GM18861 (cell line): ENCODE data around the gene WNT1.
A peak's percentile ranks its signal among the peaks of the same experiment; 100 is the strongest.

ENCODE experiments used
- ATAC-seq: cut with Tn5 transposase; IDR thresholded peaks from one replicate; pipeline ENCODE4 v1.9.1; 2021; ENCODE audit not compliant: unreplicated experiment

Gene WNT1

GRCh38 chr12:48999371-49000131 lies 21.4 kb downstream of the WNT1 start, which contains the start of gene DDN:
DDN (minus strand) TSS chr12:48999375; CDS start chr12:48999287, 88 bp downstream.
- ATAC-seq: peak; percentile 29

DNA sequence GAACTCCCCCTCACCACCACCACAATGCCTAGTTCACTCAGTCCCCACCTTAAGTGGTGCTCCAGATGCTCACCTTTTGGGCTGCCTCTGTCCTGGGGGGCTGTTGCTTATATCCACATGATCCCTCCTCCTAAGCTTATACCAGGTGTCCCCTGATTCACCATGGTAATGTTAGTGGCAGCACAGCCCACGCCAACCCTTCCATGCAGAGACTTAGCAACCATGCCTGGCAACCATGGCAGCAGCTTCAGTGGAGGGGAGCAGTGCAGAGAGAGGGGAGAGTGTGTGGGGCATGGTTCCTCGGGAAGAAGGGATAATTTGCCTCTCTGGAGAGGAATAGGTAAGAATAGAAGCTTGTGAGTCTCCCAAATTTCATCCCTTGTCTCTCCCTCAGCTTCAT lies 22.2 kb downstream of the WNT1 start:
- ATAC-seq: no peak

DNA sequence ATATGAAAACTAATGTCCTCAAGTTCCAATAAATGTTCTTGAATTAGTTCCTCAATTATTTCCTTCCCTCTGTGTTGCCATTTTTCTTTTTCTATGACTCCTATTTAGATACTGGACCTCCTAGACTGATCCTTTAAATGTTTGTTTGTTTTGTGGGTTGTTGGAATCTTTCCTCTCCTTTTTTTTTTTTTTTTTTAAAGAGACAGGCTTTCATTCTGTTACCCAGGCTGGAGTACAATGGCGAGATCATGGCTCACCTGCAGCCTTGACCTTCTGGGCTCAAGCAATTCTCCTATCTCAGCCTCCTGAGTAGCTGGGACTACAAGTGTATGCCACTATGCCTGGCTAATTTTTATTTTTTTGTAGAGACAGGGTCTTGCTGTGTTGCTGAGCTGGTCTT lies 30.8 kb downstream of the WNT1 start:
- ATAC-seq: no peak

DNA sequence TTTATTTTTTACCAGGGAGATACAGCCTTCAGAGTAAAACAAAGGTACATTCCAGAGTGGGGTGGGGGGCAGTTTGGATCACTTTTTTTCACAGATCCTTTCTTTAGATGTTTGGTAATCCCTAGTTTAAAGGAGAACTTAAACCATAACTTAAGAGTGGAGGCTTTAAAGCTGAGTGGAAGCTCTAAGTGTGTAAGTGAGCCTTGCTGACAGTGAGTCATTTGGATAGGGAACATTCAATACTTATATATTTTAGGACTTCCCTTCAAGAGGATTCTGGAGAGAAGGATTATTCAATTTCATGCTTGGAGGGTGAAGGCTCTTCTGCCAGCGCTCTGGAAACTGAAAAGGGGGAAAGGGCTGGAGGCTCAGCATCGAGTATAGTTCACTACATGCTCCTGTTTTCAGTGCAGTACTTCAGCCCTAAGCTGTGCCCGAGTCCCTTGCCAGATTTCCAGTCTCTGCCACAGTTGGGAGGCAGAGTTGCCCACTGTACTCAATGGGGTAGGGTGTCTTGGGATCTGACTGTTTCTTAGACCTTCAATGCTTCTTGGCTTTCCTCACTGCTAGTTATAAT lies 32.1 kb downstream of the WNT1 start:
- ATAC-seq: no peak

- no peak for ATAC-seq
Observed at GRCh38 chr12:49012739-49013138, 34.6 kb downstream of the WNT1 start.

DNA sequence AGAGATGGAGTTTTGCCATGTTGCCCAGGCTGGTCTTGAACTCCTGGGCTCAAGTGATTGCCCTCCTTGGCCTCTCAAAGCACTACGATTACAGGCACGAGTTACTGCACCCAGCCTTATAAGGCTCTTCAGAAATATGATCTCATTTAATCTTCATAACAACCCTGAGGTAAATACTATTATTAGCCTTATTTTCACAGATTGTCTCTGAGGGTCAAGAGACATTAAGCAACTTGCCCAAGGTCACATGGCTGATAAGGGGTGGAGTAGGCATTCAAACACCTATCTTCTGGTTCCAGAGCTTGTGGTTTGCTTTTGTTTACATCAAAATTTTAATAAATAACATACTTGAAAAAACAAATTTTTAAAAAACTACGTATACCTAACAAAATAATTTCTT lies 35.3 kb downstream of the WNT1 start:
- no peak for ATAC-seq

GRCh38 chr12:49014547-49014946 lies 36.4 kb downstream of the WNT1 start:
- no peak for ATAC-seq

DNA sequence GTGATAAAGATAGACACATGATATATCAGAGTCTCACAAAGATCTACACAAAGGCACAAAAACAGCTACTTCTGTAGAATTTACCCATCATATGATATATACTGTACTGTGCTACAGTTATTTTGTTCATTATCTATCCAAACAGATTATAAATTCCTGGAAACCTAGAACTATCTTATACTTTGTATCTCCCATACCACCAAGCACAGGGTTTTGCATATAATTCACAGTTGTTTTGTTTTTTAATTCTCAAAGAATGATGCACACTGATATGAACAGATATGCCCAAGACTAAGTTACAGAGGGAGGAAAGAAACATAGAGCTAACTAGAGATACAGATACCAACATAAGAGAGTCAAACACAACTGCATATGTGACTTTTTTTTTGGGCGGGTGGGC lies 37.1 kb downstream of the WNT1 start:
- no peak for ATAC-seq

DNA sequence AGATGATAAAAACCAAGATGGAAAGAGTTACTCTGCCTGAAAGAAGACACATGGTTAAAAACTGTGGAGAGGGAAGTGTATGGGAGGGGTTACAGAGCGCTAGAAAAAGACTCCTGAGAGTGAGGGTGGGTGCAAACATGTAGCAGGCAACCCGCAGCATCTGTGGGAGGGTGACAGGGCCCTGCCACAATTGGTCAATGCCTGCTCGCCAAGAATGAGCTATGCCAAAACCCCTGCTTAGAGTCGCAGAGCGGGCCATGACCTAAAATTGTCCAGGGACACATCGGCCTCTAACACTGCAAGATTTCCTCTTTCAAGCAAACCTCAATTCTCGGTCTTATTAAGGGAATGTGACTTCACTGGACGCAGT lies 39.8 kb downstream of the WNT1 start:
- peak; percentile 2 for ATAC-seq

DNA sequence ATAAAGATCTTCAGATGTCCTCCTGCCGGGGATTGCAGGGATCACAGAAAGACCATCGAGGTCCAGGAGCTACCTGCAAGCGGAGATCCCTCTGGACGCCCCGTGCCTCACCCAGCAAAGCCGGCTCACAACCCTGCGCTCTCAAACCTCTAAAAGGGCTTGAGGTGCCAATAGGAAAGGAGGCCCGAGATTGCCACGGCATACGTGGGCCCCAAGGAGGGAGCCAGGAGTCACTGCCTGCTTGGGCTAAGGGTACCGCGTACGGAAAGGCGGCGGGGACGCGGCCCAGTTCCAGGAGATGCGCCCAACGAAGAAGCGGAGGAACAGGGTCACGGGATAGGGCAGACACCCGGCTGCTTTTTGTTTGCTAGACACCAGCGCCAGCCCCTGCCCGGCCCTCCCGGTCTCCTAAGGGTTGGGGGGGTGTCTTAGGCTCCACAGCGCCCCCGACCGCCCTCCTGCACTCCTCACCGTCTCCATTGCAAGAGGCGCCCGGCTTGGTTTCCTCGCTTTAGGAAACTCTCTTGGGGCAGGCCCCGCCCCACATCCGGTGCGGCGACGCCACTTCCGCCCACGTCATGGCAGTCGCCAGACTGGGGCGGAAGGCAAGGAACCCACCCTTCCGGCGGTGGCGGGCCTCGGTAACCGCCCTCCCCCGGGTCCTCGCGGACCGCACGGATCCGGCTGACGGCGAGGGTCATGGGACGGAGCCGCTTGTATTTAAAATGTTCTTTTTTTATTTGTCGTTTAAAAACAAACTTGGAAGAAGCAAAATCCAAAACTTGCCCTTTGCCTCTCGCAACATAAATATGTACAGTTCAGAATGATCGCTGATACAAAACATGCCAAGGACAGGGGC lies 40.4 kb downstream of the WNT1 start, which contains the start of gene PRKAG1:
Gene PRKAG1 (minus strand): TSS at position 516 of the 859 bp plus-strand sequence. CDS start 36 bp downstream, at position 480.
- ATAC-seq: peak; percentile 79

DNA sequence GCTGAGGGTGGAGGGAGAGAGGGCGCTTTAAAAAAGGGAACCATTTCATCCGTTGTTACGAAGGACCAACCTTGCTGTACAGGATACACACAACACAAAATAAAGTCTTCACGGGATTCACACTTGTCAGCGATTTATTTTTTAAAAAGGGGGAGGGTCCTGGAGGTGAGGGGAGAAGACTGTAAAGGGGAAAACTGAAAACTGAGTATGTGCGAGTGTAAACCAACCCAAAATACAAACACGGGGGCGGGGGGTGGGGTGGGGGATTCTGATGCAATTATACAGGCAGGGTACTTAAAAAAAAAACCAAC lies 41.0 kb downstream of the WNT1 start:
- ATAC-seq: no peak

DNA sequence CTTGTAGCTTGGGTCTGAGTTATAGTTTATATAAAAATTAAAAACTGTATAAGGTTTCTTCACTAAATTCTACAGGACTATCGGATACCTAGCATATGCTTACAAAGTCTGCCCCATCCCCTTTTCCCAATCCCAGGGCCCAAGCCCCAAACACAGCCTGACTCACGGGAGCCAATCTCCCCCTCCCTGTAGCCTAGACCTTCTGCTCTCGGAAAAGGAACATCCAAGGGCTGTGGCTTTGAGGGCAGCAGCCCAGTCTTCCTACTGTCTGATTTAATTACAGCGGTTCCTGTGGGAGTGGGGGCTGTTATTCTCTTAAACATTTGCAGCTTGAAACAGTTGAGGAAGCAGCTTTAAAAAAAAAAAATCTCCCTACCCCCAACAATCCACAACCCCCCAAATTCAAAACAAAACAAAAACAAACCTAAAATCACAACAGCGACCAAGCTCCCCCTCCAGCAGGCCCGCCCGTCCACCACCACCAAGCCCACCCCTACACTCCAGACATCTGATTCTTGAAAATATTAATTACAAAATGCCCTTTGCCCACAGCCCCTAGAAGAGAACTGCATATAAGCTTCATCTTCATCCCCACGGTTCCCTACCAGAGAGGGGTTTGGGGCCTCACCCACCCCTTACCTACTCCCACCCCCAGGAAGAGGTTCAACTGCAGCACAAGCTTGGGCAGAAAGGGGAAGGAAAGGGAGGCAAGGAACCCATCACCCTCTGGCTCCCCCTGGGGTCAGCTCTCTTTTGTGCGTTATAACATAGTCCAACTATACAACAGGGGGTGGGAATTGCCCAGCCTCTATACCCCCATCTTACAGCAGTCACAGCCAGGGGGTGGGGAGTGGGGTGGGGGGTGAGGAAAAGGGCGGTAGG lies 41.6 kb downstream of the WNT1 start:
- ATAC-seq: no peak

DNA sequence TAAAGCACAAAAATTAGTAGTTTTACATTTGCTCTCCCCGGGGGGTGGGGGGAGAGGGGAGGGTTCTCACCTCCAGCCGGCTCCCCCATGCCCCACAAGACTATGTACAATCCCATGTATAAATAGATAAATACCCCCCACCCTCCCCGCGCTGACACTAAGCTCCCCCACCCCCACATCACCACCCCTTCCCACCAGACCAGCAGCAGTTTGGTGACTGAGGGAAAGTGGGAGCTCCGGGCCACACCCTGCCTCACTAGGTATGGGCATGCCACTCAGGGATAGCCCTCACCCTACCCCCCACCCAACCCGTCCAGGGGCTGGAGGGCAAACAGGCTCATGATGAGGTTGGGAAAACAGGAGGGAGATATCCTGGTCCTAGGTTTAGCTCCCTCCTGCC lies 42.3 kb downstream of the WNT1 start:
- no peak for ATAC-seq

DNA sequence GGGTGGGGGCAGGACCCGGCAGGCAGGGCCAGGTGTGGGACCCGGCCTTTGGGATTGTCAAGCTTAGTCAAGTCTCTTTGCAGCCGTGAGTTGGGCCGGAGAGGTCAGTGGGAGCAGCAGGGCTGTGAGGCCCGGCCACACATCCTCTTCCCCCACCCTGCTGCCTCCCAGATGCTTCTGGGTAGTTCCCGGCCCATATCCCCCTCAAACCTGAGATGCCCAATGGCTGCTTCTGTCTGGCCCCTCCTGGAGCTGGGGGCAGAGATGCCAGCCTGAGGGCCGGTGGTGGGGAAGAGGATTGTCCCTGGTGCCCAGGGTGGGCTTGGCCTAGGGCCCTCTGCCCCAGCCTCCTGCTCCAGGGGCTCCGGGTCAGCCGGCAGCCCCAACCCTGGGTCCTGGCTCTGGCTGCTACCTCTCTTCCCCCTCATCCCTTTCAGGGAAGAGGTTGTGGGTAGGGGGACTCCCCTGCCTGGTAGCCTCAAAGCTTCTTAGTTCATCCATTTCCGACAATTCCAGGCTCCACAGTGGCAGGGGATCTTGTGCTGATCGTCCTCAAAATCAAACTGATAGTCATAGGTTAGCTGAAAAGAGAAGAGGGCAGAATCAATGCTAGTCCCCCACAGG lies 43.3 kb downstream of the WNT1 start:
- ATAC-seq: no peak

DNA sequence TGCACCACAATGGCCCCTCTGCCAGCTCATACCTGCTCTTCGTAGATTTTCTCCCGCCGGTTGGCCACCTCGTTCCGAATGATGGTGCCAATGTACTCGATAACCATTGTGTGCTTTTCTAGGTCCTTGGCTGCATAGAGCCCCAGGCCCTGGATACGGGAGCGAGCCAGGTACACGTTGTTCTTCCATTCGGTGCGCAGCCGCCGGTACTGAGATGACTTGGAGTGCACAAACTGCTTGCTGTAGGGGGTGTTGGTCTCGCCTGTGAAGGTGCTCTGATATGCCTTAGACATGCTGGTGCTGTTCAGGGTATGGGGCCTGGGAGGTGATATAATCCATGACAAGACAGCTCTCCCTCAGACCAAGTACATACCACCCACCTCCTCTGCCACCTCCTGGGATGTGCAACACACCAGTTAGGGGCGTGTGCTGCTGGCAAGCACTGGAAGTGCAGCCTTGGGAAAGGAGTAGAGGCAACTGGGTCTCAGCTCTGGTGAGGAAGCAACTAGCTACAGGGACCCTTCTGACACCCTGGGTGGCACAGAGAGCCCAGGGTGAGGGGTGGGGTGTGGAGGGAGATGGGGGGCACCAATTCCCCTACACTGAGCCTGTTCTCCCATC lies 44.5 kb downstream of the WNT1 start:
- no peak for ATAC-seq

GRCh38 chr12:49023812-49024211 lies 45.7 kb downstream of the WNT1 start:
- ATAC-seq: no peak

- ATAC-seq: no peak
Observed at GRCh38 chr12:49024543-49024942, 46.4 kb downstream of the WNT1 start.

DNA sequence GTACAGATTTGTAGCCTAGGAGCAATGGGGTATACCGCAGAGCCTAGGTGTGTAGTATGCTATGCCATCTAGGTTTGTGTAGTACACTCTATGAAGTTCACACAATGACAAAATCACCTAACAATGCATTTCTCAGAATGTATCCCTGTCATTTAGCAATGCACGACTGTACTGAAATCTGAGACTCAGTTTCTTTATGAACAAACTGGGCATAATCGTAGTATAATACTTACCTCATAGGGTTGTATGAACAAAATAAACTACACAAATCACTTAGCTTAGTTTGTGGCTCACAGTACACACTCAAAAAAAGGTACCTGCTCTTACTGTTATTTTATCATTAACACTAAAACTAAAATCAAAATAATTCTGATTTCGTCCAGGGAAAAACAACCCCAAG lies 47.3 kb downstream of the WNT1 start:
- no peak for ATAC-seq

- no peak for ATAC-seq
Observed at GRCh38 chr12:49026101-49026500, 48.0 kb downstream of the WNT1 start.
